NB4 (cell line): ENCODE data around the gene MCF2L.

Experiments
- POLR2A ChIP-seq: IDR thresholded peaks from 2 replicates; pipeline ENCODE4 v1.6.1; 2011; ENCODE audit warnings: mild to moderate bottlenecking; ENCODE audit not compliant: insufficient read length; ENCODE audit errors: extremely low read depth
- TF ChIP-seq, protein P1 (sequence below): IDR thresholded peaks from one replicate; pipeline ENCODE4 v1.5.1; 2012; ENCODE audit warnings: low read depth, low read length

- TF ChIP-seq, protein P1, sequence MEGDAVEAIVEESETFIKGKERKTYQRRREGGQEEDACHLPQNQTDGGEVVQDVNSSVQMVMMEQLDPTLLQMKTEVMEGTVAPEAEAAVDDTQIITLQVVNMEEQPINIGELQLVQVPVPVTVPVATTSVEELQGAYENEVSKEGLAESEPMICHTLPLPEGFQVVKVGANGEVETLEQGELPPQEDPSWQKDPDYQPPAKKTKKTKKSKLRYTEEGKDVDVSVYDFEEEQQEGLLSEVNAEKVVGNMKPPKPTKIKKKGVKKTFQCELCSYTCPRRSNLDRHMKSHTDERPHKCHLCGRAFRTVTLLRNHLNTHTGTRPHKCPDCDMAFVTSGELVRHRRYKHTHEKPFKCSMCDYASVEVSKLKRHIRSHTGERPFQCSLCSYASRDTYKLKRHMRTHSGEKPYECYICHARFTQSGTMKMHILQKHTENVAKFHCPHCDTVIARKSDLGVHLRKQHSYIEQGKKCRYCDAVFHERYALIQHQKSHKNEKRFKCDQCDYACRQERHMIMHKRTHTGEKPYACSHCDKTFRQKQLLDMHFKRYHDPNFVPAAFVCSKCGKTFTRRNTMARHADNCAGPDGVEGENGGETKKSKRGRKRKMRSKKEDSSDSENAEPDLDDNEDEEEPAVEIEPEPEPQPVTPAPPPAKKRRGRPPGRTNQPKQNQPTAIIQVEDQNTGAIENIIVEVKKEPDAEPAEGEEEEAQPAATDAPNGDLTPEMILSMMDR = peak; percentile 25
- no peak for TF ChIP-seq POLR2A
Observed at GRCh38 chr13:113086031-113086750, 117.2 kb downstream of the MCF2L start.
